ENCODE data around the gene KYAT1. TPM values are rescaled to one million over a fixed set of nuclear protein-coding genes. Genes with fewer than 3 reads are reported as not detected.
"Not testable (repeated sequence)": the region's sequence is repeated elsewhere in the genome, so short reads cannot be mapped to it uniquely, and the experiment has no call there.

Gene KYAT1
- total RNA-seq, 4 donors from 2014 or later, result 1.6 to 3.5 TPM; not detected in 2

DNA sequence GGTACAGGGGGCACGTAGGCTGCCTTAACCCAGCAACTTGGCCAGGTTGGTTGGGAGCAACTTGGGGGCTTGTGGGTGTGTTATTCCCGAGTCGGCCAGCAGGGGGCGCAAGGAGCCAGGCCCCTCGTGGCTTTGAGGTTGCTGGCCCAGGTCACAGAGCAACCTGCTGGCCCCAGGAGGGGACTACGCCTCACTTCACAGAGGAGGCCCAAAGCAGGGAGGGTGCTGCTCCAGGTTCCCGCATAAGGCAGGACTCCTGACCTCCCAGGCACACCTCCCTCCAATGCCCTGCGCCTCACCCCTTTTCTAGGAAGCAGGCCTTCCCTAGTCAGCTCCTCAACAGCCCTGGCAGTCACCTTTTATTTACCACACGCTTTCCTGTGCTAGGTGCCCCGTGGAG lies 18.1 kb downstream of the KYAT1 start:
- Histone ChIP-seq H3K9me3 (no peaks in the 10 kb centered on the region), H3K4me3 (no peak overlapping the region), H3K27me3 (no peaks in the 10 kb centered on the region), H3K36me3 (no peaks in the 10 kb centered on the region), H3K4me1 (peaks cover 0 to 7% (median 2%) of the 10 kb centered on the region in 4 donors), H3K27ac (no peak overlapping the region)
- in situ Hi-C loops (cut with MboI; ENCODE audit: low pct_ligation_motif_present in 1 of 4, low pct_unique_long_range_greater_than_20kb in 1 of 4, low sequenced_read_pairs in 3 of 4) (loop anchor here (5.0 to 10.0 kb wide), 3 partner anchors 59 to 64 kb away; partner anchors contain the start of gene PHYHD1 (in 3 of the 4)), intact Hi-C loops (cut with DNase I; ENCODE audit: low total_unique reads) (loop anchor here (1.0 kb wide), 1 partner anchor 65 kb away; no protein-coding TSS in a partner anchor)
- DNase-seq, result peak; percentile 80
- 37% methylated on average over 6 of the region's 10 CpGs; no CpG with 5 or more reads in 1 of the 2 donors for WGBS, 2 donors (ENCODE audit: low coverage in 1 of 2)
- TF ChIP-seq, protein P1, sequence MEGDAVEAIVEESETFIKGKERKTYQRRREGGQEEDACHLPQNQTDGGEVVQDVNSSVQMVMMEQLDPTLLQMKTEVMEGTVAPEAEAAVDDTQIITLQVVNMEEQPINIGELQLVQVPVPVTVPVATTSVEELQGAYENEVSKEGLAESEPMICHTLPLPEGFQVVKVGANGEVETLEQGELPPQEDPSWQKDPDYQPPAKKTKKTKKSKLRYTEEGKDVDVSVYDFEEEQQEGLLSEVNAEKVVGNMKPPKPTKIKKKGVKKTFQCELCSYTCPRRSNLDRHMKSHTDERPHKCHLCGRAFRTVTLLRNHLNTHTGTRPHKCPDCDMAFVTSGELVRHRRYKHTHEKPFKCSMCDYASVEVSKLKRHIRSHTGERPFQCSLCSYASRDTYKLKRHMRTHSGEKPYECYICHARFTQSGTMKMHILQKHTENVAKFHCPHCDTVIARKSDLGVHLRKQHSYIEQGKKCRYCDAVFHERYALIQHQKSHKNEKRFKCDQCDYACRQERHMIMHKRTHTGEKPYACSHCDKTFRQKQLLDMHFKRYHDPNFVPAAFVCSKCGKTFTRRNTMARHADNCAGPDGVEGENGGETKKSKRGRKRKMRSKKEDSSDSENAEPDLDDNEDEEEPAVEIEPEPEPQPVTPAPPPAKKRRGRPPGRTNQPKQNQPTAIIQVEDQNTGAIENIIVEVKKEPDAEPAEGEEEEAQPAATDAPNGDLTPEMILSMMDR (IDR thresholded peaks at IDR 0.05), result peak; percentile 93 to 98 (median 97)
- no peak for TF ChIP-seq POLR2A (IDR thresholded peaks at IDR 0.05)
- no peak for TF ChIP-seq POLR2AphosphoS5 (IDR thresholded peaks at IDR 0.05)

DNA sequence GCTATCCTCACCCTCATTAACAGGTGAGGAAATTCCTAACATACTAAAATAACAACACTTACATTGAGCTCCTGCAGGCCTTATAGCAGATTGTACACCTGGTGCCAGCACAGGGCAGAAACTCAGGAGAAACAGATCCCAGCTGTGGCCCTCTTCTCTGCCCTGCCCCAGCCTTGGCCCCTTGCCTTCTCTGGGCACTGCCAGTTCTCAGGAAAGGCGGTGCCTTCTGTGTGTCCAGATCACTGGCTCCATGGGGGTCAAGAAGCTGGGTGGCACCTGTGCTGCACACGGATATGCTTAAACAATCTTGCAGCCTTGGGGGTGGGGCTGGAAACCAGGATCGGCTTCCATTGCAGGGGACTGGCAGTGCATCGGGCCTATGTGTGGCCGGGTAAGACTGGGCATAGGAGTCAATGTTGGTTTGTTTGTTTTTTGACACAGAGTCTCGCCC lies 19.3 kb downstream of the KYAT1 start:
- H3K9me3 ChIP-seq, result no peaks in the 10 kb centered on the region
- H3K4me3 ChIP-seq, result no peak overlapping the region
- peak; percentile 33 for DNase-seq
- no peaks in the 10 kb centered on the region for H3K27me3 ChIP-seq
- H3K27ac ChIP-seq, result no peak overlapping the region
- intact Hi-C loops (cut with DNase I; ENCODE audit: low total_unique reads), result no loop called here
- WGBS, 2 donors (ENCODE audit: low coverage in 1 of 2), result 59% methylated on average over 6 of the region's 6 CpGs; no CpG with 5 or more reads in 1 of the 2 donors
- peaks cover 0 to 7% (median 2%) of the 10 kb centered on the region in 4 donors for H3K4me1 ChIP-seq
- in situ Hi-C loops (cut with MboI; ENCODE audit: low pct_ligation_motif_present in 1 of 4, low pct_unique_long_range_greater_than_20kb in 1 of 4, low sequenced_read_pairs in 3 of 4), result loop anchor here (5.0 to 10.0 kb wide), 3 partner anchors 60 to 65 kb away; partner anchors contain the start of gene PHYHD1 (in 3 of the 4)
- no peaks in the 10 kb centered on the region for H3K36me3 ChIP-seq
- no peak for TF ChIP-seq POLR2AphosphoS5 (IDR thresholded peaks at IDR 0.05)

DNA sequence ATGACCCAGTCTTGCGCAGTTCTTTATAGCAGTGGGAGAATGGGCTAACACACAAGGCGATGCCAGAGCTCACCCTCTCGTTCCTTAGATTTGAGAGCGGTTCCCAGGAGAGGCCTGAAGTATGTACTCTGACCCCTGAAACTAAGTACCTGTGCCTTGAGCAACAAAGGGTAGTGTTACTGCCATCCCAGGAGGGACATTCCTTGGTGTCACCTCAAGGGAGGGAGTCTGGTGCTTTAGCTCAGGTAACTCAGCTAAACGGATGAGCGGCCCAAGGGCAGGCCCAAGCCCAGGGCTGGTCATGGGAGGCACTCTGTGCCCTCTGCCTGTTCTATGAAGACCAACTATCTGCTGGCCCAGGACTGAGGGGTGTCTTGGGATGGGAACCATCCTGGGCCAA lies 20.2 kb downstream of the KYAT1 start:
- DNase-seq, result no peak
- in situ Hi-C loops (cut with MboI; ENCODE audit: low pct_ligation_motif_present in 1 of 4, low pct_unique_long_range_greater_than_20kb in 1 of 4, low sequenced_read_pairs in 3 of 4) (loop anchor here (5.0 to 10.0 kb wide), 3 partner anchors 61 to 66 kb away; partner anchors contain the start of gene PHYHD1 (in 3 of the 4)), intact Hi-C loops (cut with DNase I; ENCODE audit: low total_unique reads) (no loop called here)
- no peaks in the 10 kb centered on the region for H3K36me3 ChIP-seq
- no peaks in the 10 kb centered on the region for H3K9me3 ChIP-seq
- peaks cover 0 to 7% (median 2%) of the 10 kb centered on the region in 4 donors for H3K4me1 ChIP-seq
- TF ChIP-seq EP300 (IDR thresholded peaks at IDR 0.05; ENCODE audit: low read depth), result no peak
- no peak for TF ChIP-seq POLR2AphosphoS5 (IDR thresholded peaks at IDR 0.05)
- no peak for TF ChIP-seq POLR2A (IDR thresholded peaks at IDR 0.05)
- TF ChIP-seq, protein P1 (IDR thresholded peaks at IDR 0.05), result no peak
- WGBS, 2 donors (ENCODE audit: low coverage in 1 of 2), result 79 to 100% methylated on average over 1 to 6 of the region's 6 CpGs
- H3K4me3 ChIP-seq, result no peak overlapping the region
- no peaks in the 10 kb centered on the region for H3K27me3 ChIP-seq
- H3K27ac ChIP-seq, result no peak overlapping the region

DNA sequence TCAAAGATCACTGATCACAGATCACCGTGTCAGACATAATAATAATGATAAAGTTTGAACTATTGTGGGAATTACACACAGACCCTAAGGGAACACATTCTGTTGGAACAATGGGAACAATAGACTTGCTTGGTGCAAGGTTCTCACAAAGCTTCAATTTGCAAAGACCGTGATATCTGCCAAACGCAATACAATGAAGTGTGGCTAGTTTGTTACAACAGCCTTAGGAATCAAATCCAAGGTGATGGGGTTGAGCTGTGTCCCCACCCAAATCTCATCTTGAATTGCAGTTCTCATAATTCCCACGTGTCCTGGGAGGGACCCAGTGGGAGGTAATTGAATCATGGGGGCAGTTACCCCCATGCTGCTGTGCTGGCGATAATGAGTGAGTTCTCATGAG lies 20.8 kb downstream of the KYAT1 start:
- in situ Hi-C loops (cut with MboI; ENCODE audit: low pct_ligation_motif_present in 1 of 4, low pct_unique_long_range_greater_than_20kb in 1 of 4, low sequenced_read_pairs in 3 of 4) (loop anchor here (5.0 to 10.0 kb wide), 3 partner anchors 61 to 66 kb away; partner anchors contain the start of gene PHYHD1 (in 3 of the 4)), intact Hi-C loops (cut with DNase I; ENCODE audit: low total_unique reads) (no loop called here)
- no peak overlapping the region for H3K27ac ChIP-seq

DNA sequence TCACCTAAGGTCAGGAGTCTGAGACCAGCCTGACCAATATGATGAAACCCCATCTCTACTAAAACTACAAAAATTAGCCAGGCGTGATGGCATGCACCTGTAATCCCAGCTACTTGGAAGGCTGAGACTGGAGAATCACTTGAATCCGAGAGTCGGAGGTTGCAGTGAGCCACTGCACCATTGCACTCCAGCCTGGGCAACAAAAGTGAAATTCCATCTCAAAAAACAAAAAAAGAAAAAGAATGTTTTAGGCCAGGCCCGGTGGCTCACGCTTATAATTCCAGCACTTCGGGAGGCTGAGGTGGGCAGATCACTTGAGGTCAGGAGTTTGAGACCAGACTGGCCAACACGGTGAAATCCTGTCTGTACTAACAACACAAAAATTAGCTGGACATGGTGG lies 23.3 kb downstream of the KYAT1 start:
- H3K4me3 ChIP-seq; intact Hi-C loops (cut with DNase I; ENCODE audit: low total_unique reads); H3K4me1 ChIP-seq; H3K27me3 ChIP-seq; H3K36me3 ChIP-seq; in situ Hi-C loops (cut with MboI; ENCODE audit: low pct_ligation_motif_present in 1 of 4, low pct_unique_long_range_greater_than_20kb in 1 of 4, low sequenced_read_pairs in 3 of 4); DNase-seq; H3K27ac ChIP-seq; H3K9me3 ChIP-seq: not testable (repeated sequence)
- 80 to 96% methylated on average over 3 to 7 of the region's 7 CpGs for WGBS, 2 donors (ENCODE audit: low coverage in 1 of 2)

More for the DNA sequence above, 20.8 kb downstream of the KYAT1 start:
- Histone ChIP-seq H3K4me1 (peaks cover 0 to 7% (median 2%) of the 10 kb centered on the region in 4 donors), H3K27me3 (no peaks in the 10 kb centered on the region), H3K4me3 (no peak overlapping the region), H3K36me3 (no peaks in the 10 kb centered on the region), H3K9me3 (no peaks in the 10 kb centered on the region)
- TF ChIP-seq, protein P1 (IDR thresholded peaks at IDR 0.05), result no peak
- TF ChIP-seq POLR2AphosphoS5 (IDR thresholded peaks at IDR 0.05) (no peak), POLR2A (IDR thresholded peaks at IDR 0.05) (no peak)
- whole genome bisulfite sequencing, 2 donors (ENCODE audit: low coverage in 1 of 2), result 82 to 100% methylated on average over 2 to 5 of the region's 5 CpGs
- DNase-seq, result no peak

DNA sequence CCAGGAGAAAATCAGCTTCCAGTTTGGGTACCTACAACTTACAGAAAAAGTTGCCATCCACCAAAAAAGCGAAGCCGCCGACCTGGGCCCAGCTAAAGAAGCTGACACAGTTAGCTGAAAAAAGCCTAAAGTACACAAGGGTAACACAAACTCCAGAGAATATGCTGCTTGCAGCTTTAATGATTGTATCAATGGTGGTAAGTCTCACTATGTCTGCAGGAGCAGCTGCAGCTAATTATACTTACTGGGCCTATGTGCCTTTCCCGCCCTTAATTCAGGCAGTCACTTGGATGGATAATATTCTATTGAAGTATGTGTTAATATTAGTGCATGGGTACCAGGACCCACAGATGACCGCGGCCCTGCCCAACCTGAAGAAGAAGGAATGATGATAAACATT lies 27.3 kb downstream of the KYAT1 start:
- in situ Hi-C loops (cut with MboI; ENCODE audit: low pct_ligation_motif_present in 1 of 4, low pct_unique_long_range_greater_than_20kb in 1 of 4, low sequenced_read_pairs in 3 of 4); H3K36me3 ChIP-seq; H3K27me3 ChIP-seq; DNase-seq; H3K27ac ChIP-seq; H3K4me3 ChIP-seq; intact Hi-C loops (cut with DNase I; ENCODE audit: low total_unique reads); H3K4me1 ChIP-seq; H3K9me3 ChIP-seq: not testable (repeated sequence)
- 94 to 100% methylated on average over 1 to 6 of the region's 6 CpGs for WGBS, 2 donors (ENCODE audit: low coverage in 1 of 2)

DNA sequence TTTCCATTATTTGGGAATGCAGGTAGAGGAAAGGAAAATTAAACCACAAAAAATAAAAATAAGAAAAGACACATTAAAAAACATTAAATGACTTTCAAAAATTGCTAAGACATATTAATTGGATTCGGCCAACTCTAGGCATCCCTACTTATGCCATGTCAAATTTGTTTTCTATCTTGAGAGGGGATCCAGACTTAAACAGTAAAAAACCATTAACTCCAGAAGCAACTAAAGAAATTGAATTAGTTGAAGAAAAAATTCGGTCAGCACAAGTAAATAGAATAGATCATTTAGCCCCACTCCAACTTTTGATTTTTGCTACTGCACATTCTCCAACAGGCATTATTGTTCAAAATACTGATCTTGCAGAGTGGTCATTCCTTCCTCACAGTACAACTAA lies 29.1 kb downstream of the KYAT1 start:
- H3K9me3 ChIP-seq; H3K4me1 ChIP-seq; DNase-seq; in situ Hi-C loops (cut with MboI; ENCODE audit: low pct_ligation_motif_present in 1 of 4, low pct_unique_long_range_greater_than_20kb in 1 of 4, low sequenced_read_pairs in 3 of 4); H3K27me3 ChIP-seq; H3K36me3 ChIP-seq; H3K27ac ChIP-seq; intact Hi-C loops (cut with DNase I; ENCODE audit: low total_unique reads); H3K4me3 ChIP-seq: not testable (repeated sequence)
- 86 to 88% methylated on average over 2 of the region's 2 CpGs for WGBS, 2 donors (ENCODE audit: low coverage in 1 of 2)
